Left lobe of liver (tissue), 2 donors: Measurements from ENCODE around the gene MBTD1. TPM values are rescaled to one million over a fixed set of nuclear protein-coding genes. Genes with fewer than 3 reads are reported as not detected.

ENCODE experiments used
- ATAC-seq: fragments of 200-7000 bp; cut with Tn5 transposase; one replicate; pipeline ENCODE4 v1.9.1; 2020; ENCODE audit warnings: mild to moderate bottlenecking, moderate library complexity
- DNase-seq: peaks from one replicate; pipeline ENCODE4 v3.0.0-alpha.2; 2020; ENCODE audit warnings: low spot score
- total RNA-seq: library from RNA; stranded (reverse); gene quantifications from one replicate; pipeline ENCODE4 v1.2.1, GENCODE V29; 2021
- donor health status: DM: no; HTN: no; CAD: no; lungs with moderate emphysema.
- donor health status: DM: no; HTN: yes; CAD: no.

Gene MBTD1
- total RNA-seq, 1 donor from 2014 or later = 9.5 TPM

- no peak for DNase-seq
- peak; percentile 17 for ATAC-seq
Observed at GRCh38 chr17:51152766-51153209, 107.1 kb downstream of the MBTD1 start.

GRCh38 chr17:51150932-51151331, 108.9 kb downstream of the MBTD1 start:
- no peak for ATAC-seq
- DNase-seq = no peak

GRCh38 chr17:51149163-51149562, 110.7 kb downstream of the MBTD1 start:
- no peak for ATAC-seq
- no peak for DNase-seq

- no peak for ATAC-seq
- DNase-seq = no peak
Observed at GRCh38 chr17:51147650-51148049, 112.2 kb downstream of the MBTD1 start.

GRCh38 chr17:51144266-51145022, 115.4 kb downstream of the MBTD1 start:
- no peak for DNase-seq
- no peak for ATAC-seq

GRCh38 chr17:51142597-51142996, 117.3 kb downstream of the MBTD1 start:
- ATAC-seq = no peak
- DNase-seq = no peak

- no peak for ATAC-seq
- no peak for DNase-seq
Observed at GRCh38 chr17:51135956-51136355, 123.9 kb downstream of the MBTD1 start.

GRCh38 chr17:51133365-51133764, 126.5 kb downstream of the MBTD1 start:
- no peak for ATAC-seq

GRCh38 chr17:51132964-51133319, 126.9 kb downstream of the MBTD1 start:
- DNase-seq = no peak
- peak; percentile 9 for ATAC-seq

More at GRCh38 chr17:51133365-51133764, 126.5 kb downstream of the MBTD1 start:
- DNase-seq = no peak

GRCh38 chr17:51128076-51128475, 131.8 kb downstream of the MBTD1 start:
- ATAC-seq (no peak), DNase-seq (no peak)

Other genes with a start within 250 kb of the MBTD1 start
- gene SPAG9, start 139.2 kb downstream of the MBTD1 start, total RNA-seq = 36.5 TPM
- 51.9 TPM for gene NME1, start 106.5 kb downstream of the MBTD1 start, total RNA-seq
- 178 TPM for gene NME2, start 93.6 kb downstream of the MBTD1 start, total RNA-seq
- 10.0 TPM for gene UTP18, start 497 bp upstream of the MBTD1 start, total RNA-seq